ENCODE data around the gene ARPC5L.

- TF ChIP-seq POLR2A (IDR thresholded peaks at IDR 0.05; ENCODE audit: low read depth, low read length), result no peak
- TF ChIP-seq POLR2AphosphoS5 (IDR thresholded peaks at IDR 0.05; ENCODE audit: low read depth, low read length), result no peak
- no peak for TF ChIP-seq TAF1 (IDR thresholded peaks at IDR 0.05; ENCODE audit: low read depth, low read length)
- no peak for TF ChIP-seq POU2F2 (IDR thresholded peaks at IDR 0.05; ENCODE audit: low read depth, low read length)
Observed at GRCh38 chr9:124820698-124821623, 41.0 kb upstream of the ARPC5L start.

Measured in GM12891 (cell line).